Left ventricle myocardium inferior (tissue), 1 donor: ENCODE results near the gene CSH1. TPM values are rescaled to one million over a fixed set of nuclear protein-coding genes. Genes with fewer than 3 reads are reported as not detected.
"Not testable (repeated sequence)": the region's sequence is repeated elsewhere in the genome, so short reads cannot be mapped to it uniquely, and the experiment has no call there.

Source experiments
- DNase-seq: peaks from one replicate; pipeline ENCODE4 v3.0.0-alpha.2; 2020
- H3K27ac ChIP-seq: fragments of 200-600 bp; replicated peaks from 2 replicates; pipeline ENCODE4 v1.8.0; 2021
- H3K27me3 ChIP-seq: fragments of 200-600 bp; 2 replicates; pipeline ENCODE4 v1.8.0; 2021; ENCODE audit warnings: low read depth
- H3K36me3 ChIP-seq: fragments of 200-600 bp; 2 replicates; pipeline ENCODE4 v1.8.0; 2021
- H3K4me1 ChIP-seq: fragments of 200-600 bp; 2 replicates; pipeline ENCODE4 v1.8.0; 2021
- H3K4me3 ChIP-seq: fragments of 200-600 bp; 2 replicates; pipeline ENCODE4 v1.8.0; 2021; ENCODE audit warnings: mild to moderate bottlenecking, moderate library complexity
- H3K9me3 ChIP-seq: fragments of 200-600 bp; replicated peaks from 2 replicates; pipeline ENCODE4 v1.8.0; 2021
- CTCF ChIP-seq: fragments of 200-600 bp; IDR thresholded peaks from 2 replicates; pipeline ENCODE4 v1.8.0; 2021; ENCODE audit warnings: antibody characterized with exemption, mild to moderate bottlenecking, borderline replicate concordance
- intact Hi-C: fragments of 100-400 bp; cut with micrococcal nuclease; formaldehyde crosslinking; loops from one replicate; pipeline ENCODE4 v1.11.0; 2022
- total RNA-seq: library from RNA; stranded (reverse); fragmentation: NEBNext Ultra II Directional; extraction: Animal tissue kit (Norgen Biotek cat#: 25700); gene quantifications from one replicate; pipeline ENCODE4 v1.2.1, GENCODE V29; 2021
- donor health status: DM: no; HTN: yes; CAD: no; lungs with severe emphysema.

Gene CSH1
- total RNA-seq, 1 donor from 2014 or later = not detected

DNA sequence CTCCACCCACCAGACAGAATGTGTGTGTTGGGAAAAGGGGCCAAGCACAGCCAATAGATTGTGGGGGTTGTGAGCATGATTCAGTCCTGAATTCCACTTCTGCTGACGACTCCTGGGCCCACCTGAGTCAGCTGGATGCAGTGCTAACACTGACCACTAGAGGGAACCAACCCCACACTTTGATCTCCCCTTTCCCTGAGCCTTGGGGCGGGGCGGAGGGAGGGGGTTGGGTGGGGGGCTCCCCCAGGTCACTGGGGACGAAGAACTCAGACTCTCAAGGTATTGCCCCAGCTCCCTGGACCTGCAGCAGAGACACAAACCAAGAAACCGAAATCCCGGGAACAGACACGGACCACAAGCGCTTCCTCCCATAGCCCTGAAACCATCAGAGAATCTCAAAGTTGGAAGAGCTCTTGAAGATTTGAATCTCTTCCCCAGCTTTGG lies 15.3 kb upstream of the CSH1 start:
- Histone ChIP-seq H3K4me1 (no peaks in the 10 kb centered on the region), H3K27me3 (peaks cover 27% of the 10 kb centered on the region), H3K36me3 (no peaks in the 10 kb centered on the region), H3K27ac (no peak overlapping the region), H3K4me3 (no peak overlapping the region), H3K9me3 (no peaks in the 10 kb centered on the region)
- no peak for DNase-seq
- intact Hi-C loops = loop anchor here (10.0 kb wide), 1 partner anchor 113 kb away; the partner anchor contains the start of gene ICAM2
- peak; percentile 88 for TF ChIP-seq CTCF

DNA sequence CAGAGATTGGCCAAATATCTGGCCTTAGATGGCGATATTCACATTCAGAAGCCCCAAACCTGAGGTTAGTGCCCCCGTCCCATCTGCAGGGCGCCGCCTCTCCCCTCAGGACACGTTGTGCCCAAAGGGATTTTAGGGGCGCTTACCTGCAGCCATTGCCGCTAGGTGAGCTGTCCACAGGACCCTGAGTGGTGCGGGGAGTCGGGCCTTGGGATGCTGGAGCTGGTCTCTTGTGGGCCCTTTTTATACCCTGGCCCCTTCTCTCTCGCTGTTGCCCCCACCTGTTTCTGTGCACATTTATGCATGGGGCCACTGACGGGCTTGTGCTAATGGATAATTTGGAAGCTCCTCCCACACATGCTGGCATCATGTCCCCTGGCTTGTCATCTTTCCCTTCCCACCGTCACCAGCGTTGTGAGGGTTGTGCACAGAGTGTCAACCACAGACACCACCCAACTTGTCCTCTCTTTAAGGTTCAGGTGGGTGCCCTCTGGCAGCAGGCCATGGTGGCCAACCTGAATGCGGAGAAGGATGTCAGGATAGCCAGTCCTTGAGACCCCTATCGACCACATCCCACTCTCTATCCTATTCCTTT lies 14.8 kb upstream of the CSH1 start, which contains the start of gene CSHL1:
TSS of gene CSHL1 (minus strand) at position 218 of the 595 bp plus-strand sequence. CDS start at position 156, 62 bp downstream.
- no peak for DNase-seq
- Histone ChIP-seq H3K36me3 (no peaks in the 10 kb centered on the region), H3K27me3 (peaks cover 24% of the 10 kb centered on the region), H3K4me3 (no peak within 1 kb of the TSS), H3K4me1 (no peaks in the 10 kb centered on the region), H3K9me3 (no peaks in the 10 kb centered on the region), H3K27ac (no peak within 1 kb of the TSS)
- intact Hi-C loops = loop anchor here (10.0 kb wide), 1 partner anchor 114 kb away; the partner anchor contains the start of gene ICAM2
- no peak for TF ChIP-seq CTCF

GRCh38 chr17:63910096-63910495 lies 13.7 kb upstream of the CSH1 start:
- no peak for DNase-seq
- no peak for TF ChIP-seq CTCF
- Histone ChIP-seq H3K4me3 (no peak overlapping the region), H3K27ac (no peak overlapping the region), H3K27me3 (peaks cover 24% of the 10 kb centered on the region), H3K9me3 (no peaks in the 10 kb centered on the region), H3K4me1 (no peaks in the 10 kb centered on the region), H3K36me3 (no peaks in the 10 kb centered on the region)
- intact Hi-C loops = loop anchor here (10.0 kb wide), 1 partner anchor 115 kb away; the partner anchor contains the start of gene ICAM2

DNA sequence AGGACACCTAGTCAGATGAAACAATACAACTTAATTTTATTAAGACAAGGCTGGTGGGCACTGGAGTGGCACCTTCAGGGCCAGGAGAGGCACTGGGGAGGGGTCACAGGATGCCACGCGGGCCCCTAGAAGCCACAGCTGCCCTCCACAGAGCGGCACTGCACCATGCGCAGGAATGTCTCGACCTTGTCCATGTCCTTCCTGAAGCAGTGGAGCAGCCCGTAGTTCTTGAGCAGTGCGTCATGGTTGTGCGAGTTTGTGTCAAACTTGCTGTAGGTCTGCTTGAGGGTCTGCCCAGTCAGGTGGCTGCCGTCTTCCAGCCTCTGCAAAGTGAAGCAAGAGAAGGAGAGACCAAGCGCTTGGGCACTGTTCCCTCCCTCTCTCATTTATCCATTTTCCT lies 13.2 kb upstream of the CSH1 start:
- H3K27me3 ChIP-seq = peaks cover 24% of the 10 kb centered on the region
- not testable (repeated sequence) for H3K4me1 ChIP-seq, H3K9me3 ChIP-seq, H3K27ac ChIP-seq, H3K36me3 ChIP-seq, DNase-seq, H3K4me3 ChIP-seq
- intact Hi-C loops = loop anchor here (10.0 kb wide), 1 partner anchor 225 kb away; the partner anchor contains the start of gene ERN1

- H3K4me3 ChIP-seq, H3K4me1 ChIP-seq, H3K36me3 ChIP-seq, H3K27ac ChIP-seq, H3K9me3 ChIP-seq, DNase-seq: not testable (repeated sequence)
- intact Hi-C loops = loop anchor here (10.0 kb wide), 1 partner anchor 228 kb away; the partner anchor contains the start of gene ERN1
- TF ChIP-seq CTCF = peak; percentile 21
- H3K27me3 ChIP-seq = peaks cover 24% of the 10 kb centered on the region
These were observed 10.9 kb upstream of the CSH1 start for GRCh38 chr17:63907161-63907778.

DNA sequence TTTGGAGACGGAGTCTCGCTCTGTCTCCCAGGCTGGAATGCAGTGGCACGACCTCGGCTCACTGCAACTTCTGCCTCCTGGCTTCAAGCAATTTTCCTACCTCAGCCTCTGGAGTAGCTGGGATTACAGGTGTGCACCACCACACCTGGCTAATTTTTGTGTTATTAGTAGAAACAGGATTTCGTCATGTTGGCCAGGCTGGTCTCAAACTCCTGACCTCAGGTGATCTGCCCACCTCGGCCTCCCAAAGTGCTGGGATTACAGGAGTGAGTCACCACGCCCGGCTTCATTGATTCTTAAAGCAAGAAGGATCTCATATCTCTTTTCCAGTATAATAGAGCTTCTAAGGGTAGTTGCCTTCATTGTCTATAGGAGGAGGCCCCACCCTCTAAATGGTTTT lies 8.4 kb upstream of the CSH1 start:
- not testable (repeated sequence) for H3K27me3 ChIP-seq, H3K4me3 ChIP-seq, H3K9me3 ChIP-seq, H3K4me1 ChIP-seq, DNase-seq, H3K27ac ChIP-seq, H3K36me3 ChIP-seq
- intact Hi-C loops = loop anchor here (10.0 kb wide), 1 partner anchor 230 kb away; the partner anchor contains the start of gene ERN1
